GM12801 (cell line): ENCODE results near the gene OSTF1.

ENCODE experiments used
- TF ChIP-seq, protein P1 (sequence below): IDR thresholded peaks from one replicate; pipeline ENCODE4 v1.5.1; 2011; ENCODE audit warnings: control low read depth; ENCODE audit not compliant: insufficient read length; ENCODE audit errors: extremely low read depth

OSTF1 gene

DNA sequence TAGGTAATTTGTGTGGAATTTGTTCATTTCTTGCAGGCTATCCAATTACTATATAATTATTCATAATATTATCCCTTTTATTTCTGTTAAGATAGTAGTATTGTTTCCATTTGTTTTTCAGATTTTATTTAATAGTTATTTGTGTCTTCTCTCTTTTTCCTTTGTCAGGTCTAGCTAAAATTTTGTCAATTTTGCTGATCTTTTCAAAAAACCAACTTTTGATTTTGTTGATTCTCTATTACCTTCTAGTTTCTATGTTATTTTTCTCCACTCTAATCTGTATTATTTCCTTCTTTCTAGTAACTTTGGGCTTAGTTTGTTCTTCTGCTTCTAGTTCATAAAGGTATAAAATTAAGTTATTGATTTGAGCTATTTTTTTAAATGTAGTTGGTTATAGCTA, 76.3 kb downstream of the OSTF1 start:
- TF ChIP-seq, protein P1, sequence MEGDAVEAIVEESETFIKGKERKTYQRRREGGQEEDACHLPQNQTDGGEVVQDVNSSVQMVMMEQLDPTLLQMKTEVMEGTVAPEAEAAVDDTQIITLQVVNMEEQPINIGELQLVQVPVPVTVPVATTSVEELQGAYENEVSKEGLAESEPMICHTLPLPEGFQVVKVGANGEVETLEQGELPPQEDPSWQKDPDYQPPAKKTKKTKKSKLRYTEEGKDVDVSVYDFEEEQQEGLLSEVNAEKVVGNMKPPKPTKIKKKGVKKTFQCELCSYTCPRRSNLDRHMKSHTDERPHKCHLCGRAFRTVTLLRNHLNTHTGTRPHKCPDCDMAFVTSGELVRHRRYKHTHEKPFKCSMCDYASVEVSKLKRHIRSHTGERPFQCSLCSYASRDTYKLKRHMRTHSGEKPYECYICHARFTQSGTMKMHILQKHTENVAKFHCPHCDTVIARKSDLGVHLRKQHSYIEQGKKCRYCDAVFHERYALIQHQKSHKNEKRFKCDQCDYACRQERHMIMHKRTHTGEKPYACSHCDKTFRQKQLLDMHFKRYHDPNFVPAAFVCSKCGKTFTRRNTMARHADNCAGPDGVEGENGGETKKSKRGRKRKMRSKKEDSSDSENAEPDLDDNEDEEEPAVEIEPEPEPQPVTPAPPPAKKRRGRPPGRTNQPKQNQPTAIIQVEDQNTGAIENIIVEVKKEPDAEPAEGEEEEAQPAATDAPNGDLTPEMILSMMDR = no peak

DNA sequence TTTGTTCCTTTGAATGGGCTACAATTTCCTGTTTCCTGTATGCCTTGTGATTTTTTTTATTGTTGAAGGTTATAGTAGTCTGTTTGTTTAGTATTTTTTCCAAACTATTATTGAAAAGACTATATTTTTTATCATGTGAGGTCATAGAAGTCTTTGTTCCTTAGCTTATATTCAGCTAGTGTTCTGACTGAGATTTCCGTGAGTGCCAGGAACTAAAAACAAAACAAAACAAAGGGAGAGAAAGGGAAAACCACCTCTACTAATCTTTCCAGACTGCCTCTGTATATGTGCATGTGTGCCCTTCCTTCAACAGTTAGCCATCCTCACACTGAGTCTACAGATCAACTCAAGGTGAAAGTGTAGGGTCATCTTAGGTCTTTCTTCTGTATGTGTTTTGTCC, 79.0 kb downstream of the OSTF1 start:
- TF ChIP-seq, protein P1 = no peak

DNA sequence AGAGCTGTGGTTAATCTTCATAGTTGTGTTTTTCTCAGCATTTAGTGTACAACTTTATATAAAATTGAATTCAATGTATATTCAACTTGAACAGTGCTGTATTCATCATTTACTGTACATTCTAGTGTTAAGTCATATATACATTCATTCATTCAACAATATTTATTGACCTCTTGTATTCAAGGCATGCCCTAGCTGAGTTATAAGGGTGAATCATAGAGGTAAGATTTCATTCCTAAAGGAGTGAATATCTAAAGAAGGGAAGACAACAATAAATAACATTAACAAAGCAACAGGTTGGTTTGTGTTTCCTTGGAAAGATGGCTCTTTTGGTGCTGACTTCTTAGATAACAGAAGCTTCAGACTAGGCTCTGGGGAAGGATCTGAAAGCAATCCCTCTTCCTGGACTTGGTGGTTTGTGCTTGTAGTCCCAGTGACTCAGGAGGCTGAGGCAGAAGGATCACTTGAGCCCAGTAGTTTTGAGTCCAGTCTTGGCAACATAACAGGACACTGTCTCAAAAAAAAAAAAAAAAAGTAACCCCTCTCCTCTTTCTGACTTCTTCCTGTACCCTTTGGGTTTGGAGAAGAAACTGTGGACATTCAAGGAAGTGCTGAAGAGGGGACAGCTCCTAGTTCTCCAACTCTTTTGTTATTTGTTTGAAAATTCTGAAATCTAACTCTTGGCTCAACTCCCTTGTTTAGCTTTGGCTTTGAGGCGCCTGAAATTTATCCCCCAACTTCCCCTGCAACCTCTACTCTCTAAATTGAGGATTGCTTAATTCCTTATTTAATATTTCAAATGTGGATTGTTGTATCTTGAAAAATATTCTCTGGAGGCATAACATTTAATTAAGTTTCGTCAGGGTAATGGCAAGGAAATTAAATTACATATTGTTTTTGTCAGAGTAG, 80.2 kb downstream of the OSTF1 start:
- TF ChIP-seq, protein P1 = no peak

DNA sequence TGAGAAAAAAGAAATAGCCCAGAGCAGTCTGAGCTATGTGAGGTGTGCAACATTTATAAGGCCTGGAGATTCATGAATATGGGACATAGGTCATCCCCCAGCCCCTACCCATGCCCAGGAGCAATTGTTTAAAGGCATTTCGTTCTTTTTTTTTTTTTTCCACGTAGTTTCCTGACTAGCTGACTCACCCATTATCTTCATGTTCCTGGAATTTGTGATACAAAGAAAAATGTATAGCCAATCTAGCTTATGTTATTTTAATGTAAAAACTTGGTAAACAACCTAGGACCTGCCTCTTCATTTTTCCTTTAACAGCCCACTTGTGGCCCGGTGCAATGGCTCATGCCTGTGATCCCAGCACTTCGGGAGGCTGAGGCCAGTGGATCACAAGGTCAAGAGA, 81.3 kb downstream of the OSTF1 start:
- TF ChIP-seq, protein P1 = no peak

DNA sequence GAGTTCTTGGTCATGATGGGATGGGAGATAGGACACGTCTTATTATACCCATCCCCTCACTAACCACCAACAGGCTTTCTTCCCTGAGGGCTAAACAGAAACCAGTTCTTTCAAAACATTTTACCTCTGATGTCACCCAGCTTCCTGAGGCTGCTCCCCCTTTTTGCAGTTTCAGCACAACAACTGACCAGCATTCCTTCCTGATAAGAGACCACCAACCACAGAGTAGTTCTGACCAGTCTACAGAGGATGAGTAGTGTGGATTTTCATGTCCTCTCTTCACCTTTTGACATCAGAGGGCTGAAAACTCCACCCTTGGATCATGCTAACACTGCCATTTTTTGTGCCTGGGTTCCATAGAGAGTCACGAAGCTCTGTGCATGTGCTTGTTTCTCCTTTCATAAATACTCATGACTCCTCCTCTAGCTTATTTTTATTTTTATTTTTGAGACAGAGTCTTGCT, 82.6 kb downstream of the OSTF1 start:
- TF ChIP-seq, protein P1 = no peak

DNA sequence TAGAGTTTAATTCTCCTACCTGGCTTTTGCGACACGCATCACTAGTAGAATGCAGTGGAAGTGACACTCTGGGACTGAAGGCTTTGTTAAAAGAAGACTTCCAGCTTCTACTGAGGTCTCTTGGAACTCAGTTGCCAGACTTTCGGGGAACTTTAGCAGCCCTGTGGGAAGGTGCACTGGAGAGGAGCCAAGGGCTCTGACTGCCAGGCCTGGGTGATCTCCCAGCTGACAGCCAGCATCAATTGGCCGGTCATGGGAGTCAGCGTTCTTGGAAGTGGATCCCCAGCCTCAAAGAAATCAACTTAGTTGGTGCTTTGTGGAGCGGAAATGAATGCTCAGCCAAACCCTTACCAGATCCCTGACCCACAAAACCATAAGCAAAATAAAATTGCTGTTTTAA, 87.1 kb downstream of the OSTF1 start:
- TF ChIP-seq, protein P1 = no peak

DNA sequence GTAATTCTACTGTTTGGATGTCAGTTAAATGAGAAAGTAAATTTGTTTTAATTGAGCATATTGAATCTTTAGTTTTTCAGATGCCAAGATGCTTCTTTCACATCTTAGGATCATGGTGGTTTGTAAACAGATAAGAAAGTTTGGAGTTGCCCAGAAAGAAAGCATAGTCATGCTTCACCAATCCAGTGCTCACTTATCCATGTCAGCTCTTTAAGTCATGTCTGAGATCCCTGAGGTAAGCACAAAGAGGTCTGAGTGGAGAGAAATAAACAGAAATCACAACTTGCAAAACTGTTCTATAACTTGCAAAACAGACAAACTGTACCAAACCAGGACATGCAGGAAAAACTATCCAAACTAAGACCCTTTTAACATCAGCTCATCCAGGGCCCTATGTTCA, 87.7 kb downstream of the OSTF1 start:
- TF ChIP-seq, protein P1 = no peak
